Measurements from ENCODE around the gene DLST. TPM values are rescaled to one million over a fixed set of nuclear protein-coding genes. Genes with fewer than 3 reads are reported as not detected.
A peak's percentile ranks its signal among the peaks of the same experiment; 100 is the strongest.

Gene DLST
- total RNA-seq, 1 donor from 2014 or later, result 82.7 TPM

- H3K4me3 ChIP-seq, result no peak overlapping the region
- no peak for DNase-seq
- no peak overlapping the region for H3K27ac ChIP-seq
- intact Hi-C loops (cut with DNase I), result no loop called here
- peaks cover 99% of the 10 kb centered on the region for H3K36me3 ChIP-seq
- H3K27me3 ChIP-seq (ENCODE audit: low read depth), result no peaks in the 10 kb centered on the region
- peaks cover 31% of the 10 kb centered on the region for H3K4me1 ChIP-seq
- peak; percentile 66 to 83 for ATAC-seq
- no peak for TF ChIP-seq CTCF (IDR thresholded peaks at IDR 0.05)
- H3K9me3 ChIP-seq, result no peaks in the 10 kb centered on the region
Measured at GRCh38 chr14:74891870-74892269, 10.2 kb downstream of the DLST start.

- Histone ChIP-seq H3K36me3 (peaks cover 99% of the 10 kb centered on the region), H3K27ac (no peak overlapping the region), H3K4me3 (no peak overlapping the region), H3K27me3 (ENCODE audit: low read depth) (no peaks in the 10 kb centered on the region), H3K9me3 (no peaks in the 10 kb centered on the region), H3K4me1 (peaks cover 28% of the 10 kb centered on the region)
- intact Hi-C loops (cut with DNase I), result no loop called here
- no peak for TF ChIP-seq CTCF (IDR thresholded peaks at IDR 0.05)
- no peak for ATAC-seq
- DNase-seq, result no peak
Measured at GRCh38 chr14:74892745-74893144, 11.0 kb downstream of the DLST start.

DNA sequence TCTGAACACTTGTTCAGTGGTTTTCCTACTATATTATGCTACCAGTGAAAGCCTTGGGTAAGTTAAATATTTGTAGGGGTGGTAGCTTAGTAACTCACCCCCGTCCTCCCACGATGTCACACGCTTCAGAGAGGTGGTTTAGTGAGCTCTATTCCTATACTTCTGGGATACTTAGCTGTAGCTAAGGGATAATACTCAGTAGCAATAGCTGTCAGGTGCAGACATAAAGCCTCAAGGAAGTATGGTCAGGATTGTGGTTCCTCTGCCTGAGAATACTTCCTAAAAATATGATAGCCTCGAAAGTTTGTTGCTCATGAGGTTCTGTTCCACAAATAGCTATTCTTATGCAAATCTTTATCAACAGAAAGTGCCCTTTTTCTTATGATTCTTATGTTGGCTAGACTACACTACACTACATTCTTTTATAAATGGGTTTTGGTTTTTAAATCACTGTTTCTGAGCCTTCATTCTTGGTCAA, 11.9 kb downstream of the DLST start:
- no peaks in the 10 kb centered on the region for H3K27me3 ChIP-seq (ENCODE audit: low read depth)
- H3K4me3 ChIP-seq, result no peak overlapping the region
- intact Hi-C loops (cut with DNase I), result no loop called here
- DNase-seq (no peak), ATAC-seq (peak in 1 of 2 donors; percentile 35)
- peaks cover 19% of the 10 kb centered on the region for H3K4me1 ChIP-seq
- TF ChIP-seq CTCF (IDR thresholded peaks at IDR 0.05), result no peak
- H3K27ac ChIP-seq, result no peak overlapping the region
- no peaks in the 10 kb centered on the region for H3K9me3 ChIP-seq
- H3K36me3 ChIP-seq, result peaks cover 99% of the 10 kb centered on the region

- peaks cover 16% of the 10 kb centered on the region for H3K4me1 ChIP-seq
- no peaks in the 10 kb centered on the region for H3K9me3 ChIP-seq
- intact Hi-C loops (cut with DNase I), result no loop called here
- no peaks in the 10 kb centered on the region for H3K27me3 ChIP-seq (ENCODE audit: low read depth)
- no peak overlapping the region for H3K4me3 ChIP-seq
- DNase-seq (no peak), ATAC-seq (no peak)
- no peak overlapping the region for H3K27ac ChIP-seq
- H3K36me3 ChIP-seq, result peaks cover 100% of the 10 kb centered on the region
- no peak for TF ChIP-seq CTCF (IDR thresholded peaks at IDR 0.05)
Measured at GRCh38 chr14:74896400-74896799, 14.7 kb downstream of the DLST start.

DNA sequence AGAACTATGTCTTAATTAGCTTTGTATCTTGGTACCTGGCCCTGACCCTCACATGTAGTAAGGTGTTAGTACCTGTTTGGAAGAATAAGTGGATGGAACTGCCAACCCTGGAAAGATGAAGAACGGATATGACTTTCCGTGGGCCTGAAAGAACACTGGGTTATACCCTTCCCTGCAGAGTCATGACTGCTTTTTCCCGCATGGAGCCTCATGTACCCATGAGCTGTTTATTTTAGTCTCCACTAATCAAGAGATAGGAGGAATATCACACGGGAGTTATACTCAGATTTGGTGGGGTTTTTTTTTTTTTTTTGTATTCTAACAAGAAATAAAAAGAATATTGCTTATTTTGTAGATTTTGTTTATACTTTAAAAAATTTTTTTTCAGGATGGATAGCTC, 15.9 kb downstream of the DLST start:
- Histone ChIP-seq H3K4me1 (peaks cover 9% of the 10 kb centered on the region), H3K27me3 (ENCODE audit: low read depth) (no peaks in the 10 kb centered on the region), H3K4me3 (no peak overlapping the region), H3K27ac (no peak overlapping the region), H3K36me3 (peaks cover 100% of the 10 kb centered on the region), H3K9me3 (no peaks in the 10 kb centered on the region)
- intact Hi-C loops (cut with DNase I), result no loop called here
- TF ChIP-seq CTCF (IDR thresholded peaks at IDR 0.05), result no peak
- ATAC-seq, result no peak
- DNase-seq, result no peak

DNA sequence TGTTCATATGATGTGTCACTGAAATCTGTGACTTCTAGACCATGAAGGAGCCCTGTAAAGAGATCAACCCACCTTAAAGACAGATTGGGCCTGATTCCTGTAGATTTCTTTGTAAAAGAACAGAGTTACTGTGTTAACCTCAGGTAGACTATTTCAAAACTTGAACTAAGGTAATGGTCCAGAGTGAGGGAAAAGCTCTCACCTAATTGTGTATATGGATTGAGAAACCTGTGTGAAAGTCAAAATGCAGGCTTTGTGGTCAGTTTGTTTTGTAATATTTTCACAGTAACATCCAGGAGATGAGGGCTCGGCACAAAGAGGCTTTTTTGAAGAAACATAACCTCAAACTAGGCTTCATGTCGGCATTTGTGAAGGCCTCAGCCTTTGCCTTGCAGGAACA, 16.4 kb downstream of the DLST start:
- peaks cover 100% of the 10 kb centered on the region for H3K36me3 ChIP-seq
- intact Hi-C loops (cut with DNase I), result no loop called here
- H3K9me3 ChIP-seq, result no peaks in the 10 kb centered on the region
- H3K27ac ChIP-seq, result no peak overlapping the region
- no peak for DNase-seq
- no peak overlapping the region for H3K4me3 ChIP-seq
- no peak for ATAC-seq
- peaks cover 4% of the 10 kb centered on the region for H3K4me1 ChIP-seq
- TF ChIP-seq CTCF (IDR thresholded peaks at IDR 0.05), result no peak
- no peaks in the 10 kb centered on the region for H3K27me3 ChIP-seq (ENCODE audit: low read depth)

Measured in lower lobe of right lung (tissue), 2 donors.